Measurements from ENCODE around the gene PRKCQ. TPM values are rescaled to one million over a fixed set of nuclear protein-coding genes. Genes with fewer than 3 reads are reported as not detected.

PRKCQ gene
- total and polyA plus RNA-seq, 2 of the 4 experiments (the other 2 are of a cell fraction), result under 0.01 to 0.03 TPM

DNA sequence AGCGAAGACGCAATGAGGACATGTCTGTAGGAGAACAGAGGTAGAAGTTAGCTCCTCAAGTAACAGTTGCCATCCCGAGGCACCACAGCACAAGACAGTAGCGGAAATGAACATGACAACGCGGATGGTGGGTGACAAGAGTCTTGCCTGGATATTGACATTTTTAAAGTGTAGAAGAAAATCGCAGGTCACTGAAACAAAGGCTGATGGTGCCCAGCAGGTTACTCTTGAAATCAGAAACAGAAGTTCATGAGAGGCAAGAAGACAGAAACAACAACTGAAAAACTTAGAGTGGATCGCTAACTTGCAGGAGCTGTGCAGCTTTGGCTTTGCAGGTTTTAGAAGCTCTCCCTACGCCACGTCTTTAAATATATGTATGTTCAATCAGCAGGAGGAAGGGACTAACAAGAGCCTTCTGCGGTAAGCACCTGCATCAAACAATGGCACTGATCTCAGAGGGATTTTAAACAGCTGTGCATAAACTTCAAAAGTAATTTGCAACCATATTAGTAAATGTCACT is 1.8 kb downstream of the PRKCQ start:
- no peak overlapping the region for H4K8ac ChIP-seq (ENCODE audit: low read depth in 2 of 2, low read length in 2 of 2)
- H3K9me1 ChIP-seq (ENCODE audit: insufficient read depth, low read length), result no peaks in the 10 kb centered on the region; the same call in 1 of the 2 replicates
- no peaks in the 10 kb centered on the region for H4K20me1 ChIP-seq (ENCODE audit: insufficient read depth, low read length)
- no peak overlapping the region for H4K5ac ChIP-seq (ENCODE audit: low read depth, low read length)
- H3K79me1 ChIP-seq (ENCODE audit: low read depth in 1 of 2, low read length in 2 of 2), result no peaks in the 10 kb centered on the region
- ChIA-PET CTCF (no interaction called here), POLR2A (ENCODE audit: unreplicated experiment) (no interaction called here)
- DNase-seq, result no peak
- no peak overlapping the region for H2BK15ac ChIP-seq (ENCODE audit: low read depth, low read length)
- H4K91ac ChIP-seq (ENCODE audit: insufficient read depth, low read depth, low read length), result no peak overlapping the region
- intact Hi-C loops (cut with micrococcal nuclease) (no loop called here), dilution Hi-C loops (cut with HindIII; ENCODE audit: low sequenced_read_pairs, unreplicated experiment) (no loop called here), in situ Hi-C loops (cut with MboI; ENCODE audit: low sequenced_read_pairs) (no loop called here)
- no peak overlapping the region for H2BK20ac ChIP-seq (ENCODE audit: low read depth, low read length)
- BruUV-seq (replicated peaks), result no TSS peak
- H3K9me3 ChIP-seq (ENCODE audit: control insufficient read depth, insufficient read depth, low read length), result no peaks in the 10 kb centered on the region
- WGBS, 2 experiments (ENCODE audit: extremely low coverage in 2 of 2, insufficient read length in 1 of 2), result 60% methylated on average over 10 of the region's 11 CpGs; no CpG with 5 or more reads in 1 of the 2 experiments
- H3K9ac ChIP-seq (ENCODE audit: low read depth, low read length), result no peak overlapping the region
- H2AK5ac ChIP-seq (ENCODE audit: low read depth, low read length), result no peak overlapping the region
- 0 out of 2 replicates have a peak, but pooled peaks cover 2% of the 10 kb centered on the region for H3K4me1 ChIP-seq (ENCODE audit: control insufficient read depth, insufficient read depth, low read length)
- TF ChIP-seq, protein P1, sequence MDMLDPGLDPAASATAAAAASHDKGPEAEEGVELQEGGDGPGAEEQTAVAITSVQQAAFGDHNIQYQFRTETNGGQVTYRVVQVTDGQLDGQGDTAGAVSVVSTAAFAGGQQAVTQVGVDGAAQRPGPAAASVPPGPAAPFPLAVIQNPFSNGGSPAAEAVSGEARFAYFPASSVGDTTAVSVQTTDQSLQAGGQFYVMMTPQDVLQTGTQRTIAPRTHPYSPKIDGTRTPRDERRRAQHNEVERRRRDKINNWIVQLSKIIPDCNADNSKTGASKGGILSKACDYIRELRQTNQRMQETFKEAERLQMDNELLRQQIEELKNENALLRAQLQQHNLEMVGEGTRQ (IDR thresholded peaks at IDR 0.05; ENCODE audit: low read depth, low read length), result no peak
- TF ChIP-seq CHD1 (IDR thresholded peaks at IDR 0.05; ENCODE audit: low read depth, low read length), result no peak
- TF ChIP-seq SMC3 (IDR thresholded peaks at IDR 0.05; ENCODE audit: low read depth, low read length), result no peak
- TF ChIP-seq BHLHE40 (IDR thresholded peaks at IDR 0.05; ENCODE audit: low read depth, low read length), result no peak
- no peak for TF ChIP-seq MAFK (IDR thresholded peaks at IDR 0.05; ENCODE audit: low read depth, low read length)
- no peak for TF ChIP-seq FOS (IDR thresholded peaks at IDR 0.05; ENCODE audit: low read depth, low read length)
- TF ChIP-seq, protein P2, sequence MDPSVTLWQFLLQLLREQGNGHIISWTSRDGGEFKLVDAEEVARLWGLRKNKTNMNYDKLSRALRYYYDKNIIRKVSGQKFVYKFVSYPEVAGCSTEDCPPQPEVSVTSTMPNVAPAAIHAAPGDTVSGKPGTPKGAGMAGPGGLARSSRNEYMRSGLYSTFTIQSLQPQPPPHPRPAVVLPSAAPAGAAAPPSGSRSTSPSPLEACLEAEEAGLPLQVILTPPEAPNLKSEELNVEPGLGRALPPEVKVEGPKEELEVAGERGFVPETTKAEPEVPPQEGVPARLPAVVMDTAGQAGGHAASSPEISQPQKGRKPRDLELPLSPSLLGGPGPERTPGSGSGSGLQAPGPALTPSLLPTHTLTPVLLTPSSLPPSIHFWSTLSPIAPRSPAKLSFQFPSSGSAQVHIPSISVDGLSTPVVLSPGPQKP (IDR thresholded peaks at IDR 0.05; ENCODE audit: borderline replicate concordance, low read depth, low read length), result no peak
- TF ChIP-seq, protein P3, sequence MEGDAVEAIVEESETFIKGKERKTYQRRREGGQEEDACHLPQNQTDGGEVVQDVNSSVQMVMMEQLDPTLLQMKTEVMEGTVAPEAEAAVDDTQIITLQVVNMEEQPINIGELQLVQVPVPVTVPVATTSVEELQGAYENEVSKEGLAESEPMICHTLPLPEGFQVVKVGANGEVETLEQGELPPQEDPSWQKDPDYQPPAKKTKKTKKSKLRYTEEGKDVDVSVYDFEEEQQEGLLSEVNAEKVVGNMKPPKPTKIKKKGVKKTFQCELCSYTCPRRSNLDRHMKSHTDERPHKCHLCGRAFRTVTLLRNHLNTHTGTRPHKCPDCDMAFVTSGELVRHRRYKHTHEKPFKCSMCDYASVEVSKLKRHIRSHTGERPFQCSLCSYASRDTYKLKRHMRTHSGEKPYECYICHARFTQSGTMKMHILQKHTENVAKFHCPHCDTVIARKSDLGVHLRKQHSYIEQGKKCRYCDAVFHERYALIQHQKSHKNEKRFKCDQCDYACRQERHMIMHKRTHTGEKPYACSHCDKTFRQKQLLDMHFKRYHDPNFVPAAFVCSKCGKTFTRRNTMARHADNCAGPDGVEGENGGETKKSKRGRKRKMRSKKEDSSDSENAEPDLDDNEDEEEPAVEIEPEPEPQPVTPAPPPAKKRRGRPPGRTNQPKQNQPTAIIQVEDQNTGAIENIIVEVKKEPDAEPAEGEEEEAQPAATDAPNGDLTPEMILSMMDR (conservative IDR thresholded peaks at IDR 0.05; ENCODE audit: low read depth, low read length), result no peak
- TF ChIP-seq CEBPB (IDR thresholded peaks at IDR 0.05; ENCODE audit: low read depth, low read length), result no peak
- TF ChIP-seq MXI1 (IDR thresholded peaks at IDR 0.05; ENCODE audit: borderline replicate concordance, low read depth, low read length), result no peak
- no peak overlapping the region for H3K4ac ChIP-seq (ENCODE audit: low read depth, low read length)
- no peak overlapping the region for H2AK9ac ChIP-seq (replicated peaks; ENCODE audit: low read depth, low read length, poor library complexity)
- H2BK120ac ChIP-seq (ENCODE audit: low read depth, low read length), result no peak overlapping the region
- H3K27me3 ChIP-seq (ENCODE audit: control insufficient read depth, insufficient read depth, low read length), result peaks cover 18% of the 10 kb centered on the region
- no peak overlapping the region for H3K4me2 ChIP-seq (ENCODE audit: low read depth, low read length)
- no peak overlapping the region for H3K27ac ChIP-seq (ENCODE audit: insufficient read depth, low read length)
- no peak overlapping the region for H2BK5ac ChIP-seq (ENCODE audit: low read depth, low read length, poor library complexity, severe bottlenecking)
- H3K18ac ChIP-seq (ENCODE audit: low read depth, low read length), result no peak overlapping the region
- no peak overlapping the region for H3K14ac ChIP-seq (replicated peaks; ENCODE audit: low read depth, low read length)
- ATAC-seq (ENCODE audit: low read depth), result no peak
- H3K23ac ChIP-seq (ENCODE audit: low read depth, low read length), result no peak overlapping the region
- no peak overlapping the region for H3K56ac ChIP-seq (ENCODE audit: extremely low read depth, insufficient read depth, low read length)
- no peak overlapping the region for H3K4me3 ChIP-seq (ENCODE audit: insufficient read depth, low read depth, low read length)
- H2AFZ ChIP-seq (replicated peaks; ENCODE audit: low read length, poor library complexity), result no peak overlapping the region
- no peaks in the 10 kb centered on the region for H3K36me3 ChIP-seq (ENCODE audit: control insufficient read depth, insufficient read depth, low read length)
